GM10266 (cell line): ENCODE measurements around the gene CCDC86.

ENCODE experiments used
- DNase-seq: peaks from one replicate; pipeline ENCODE4 v3.0.0; 2012; ENCODE audit errors: extremely low spot score
- CTCF ChIP-seq: IDR thresholded peaks from 2 replicates; pipeline ENCODE4 v1.5.1; 2012; ENCODE audit warnings: mild to moderate bottlenecking, low read depth; ENCODE audit not compliant: control insufficient read depth, insufficient read depth; ENCODE audit errors: missing control alignments

CCDC86 gene

GRCh38 chr11:60841797-60842667 is at the start of gene CCDC86:
CCDC86 (plus strand) TSS chr11:60842113; CDS start chr11:60842125, 12 bp downstream.
- DNase-seq, result peak; percentile 99
- TF ChIP-seq CTCF, result no peak

- TF ChIP-seq CTCF, result no peak
- DNase-seq, result no peak
These were observed 49.4 kb upstream of the CCDC86 start for GRCh38 chr11:60792521-60792920.

GRCh38 chr11:60795291-60795690 is 46.6 kb upstream of the CCDC86 start:
- no peak for TF ChIP-seq CTCF
- DNase-seq, result no peak

GRCh38 chr11:60797846-60798630 is 43.9 kb upstream of the CCDC86 start:
- no peak for TF ChIP-seq CTCF

GRCh38 chr11:60798631-60799030 is 43.3 kb upstream of the CCDC86 start:
- no peak for DNase-seq
- no peak for TF ChIP-seq CTCF

More at GRCh38 chr11:60797846-60798630, 43.9 kb upstream of the CCDC86 start:
- DNase-seq, result no peak

GRCh38 chr11:60801194-60801593 is 40.7 kb upstream of the CCDC86 start:
- no peak for DNase-seq
- no peak for TF ChIP-seq CTCF
